D721Med (cell line): ENCODE data around the gene GBE1.

Source experiments
- DNase-seq: peaks from one replicate; pipeline ENCODE4 v3.0.0; 2011; ENCODE audit warnings: low spot score; ENCODE audit not compliant: insufficient read length
- FAIRE-seq: peaks from 2 replicates; lab custom pipeline; 2011; peaks lifted over from hg19 to GRCh38; lab: Jason Lieb, UNC
- CTCF ChIP-seq: IDR thresholded peaks from 2 replicates; pipeline ENCODE4 v1.5.1; 2012; ENCODE audit warnings: mild to moderate bottlenecking, control low read depth; ENCODE audit not compliant: insufficient read depth; ENCODE audit errors: missing control alignments

GBE1 gene

GRCh38 chr3:81440661-81441060 lies 320.8 kb downstream of the GBE1 start:
- DNase-seq (no peak), FAIRE-seq (no peak)
- no peak for TF ChIP-seq CTCF
